ENCODE data around the gene RIPOR3.
"Not testable (repeated sequence)": the region's sequence is repeated elsewhere in the genome, so short reads cannot be mapped to it uniquely, and the experiment has no call there.

The RIPOR3 gene

GRCh38 chr20:50629670-50630045 is 61.7 kb downstream of the RIPOR3 start:
- DNase-seq: no peak

GRCh38 chr20:50628853-50629669 is 62.3 kb downstream of the RIPOR3 start:
- DNase-seq: no peak

DNA sequence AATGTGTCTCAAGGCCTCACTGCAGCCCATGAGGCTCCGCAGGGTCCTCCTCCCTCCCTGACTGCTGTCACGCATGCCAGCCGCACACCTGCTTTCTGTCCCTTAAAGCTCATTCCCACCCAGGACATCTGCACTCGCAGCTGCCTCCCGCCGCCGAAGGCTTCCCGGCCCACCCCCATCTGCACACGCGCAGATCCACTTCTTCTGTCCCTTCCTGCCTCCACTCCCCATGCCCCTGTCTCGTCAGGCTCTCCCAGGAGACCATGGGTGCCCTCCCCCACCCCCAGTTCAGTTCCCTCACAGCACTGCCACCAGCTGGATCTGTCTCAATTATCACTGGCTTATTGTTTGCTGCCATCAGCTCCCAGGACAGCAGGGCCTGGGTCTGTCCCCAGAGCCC is 63.0 kb downstream of the RIPOR3 start:
- DNase-seq: no peak

GRCh38 chr20:50627747-50628146 is 63.6 kb downstream of the RIPOR3 start:
- DNase-seq: no peak

- no peak for DNase-seq
Measured at GRCh38 chr20:50625986-50626677, 65.2 kb downstream of the RIPOR3 start.

GRCh38 chr20:50624351-50625016 is 66.9 kb downstream of the RIPOR3 start:
- no peak for DNase-seq

GRCh38 chr20:50621068-50621665 is 70.2 kb downstream of the RIPOR3 start:
- no peak for DNase-seq

DNA sequence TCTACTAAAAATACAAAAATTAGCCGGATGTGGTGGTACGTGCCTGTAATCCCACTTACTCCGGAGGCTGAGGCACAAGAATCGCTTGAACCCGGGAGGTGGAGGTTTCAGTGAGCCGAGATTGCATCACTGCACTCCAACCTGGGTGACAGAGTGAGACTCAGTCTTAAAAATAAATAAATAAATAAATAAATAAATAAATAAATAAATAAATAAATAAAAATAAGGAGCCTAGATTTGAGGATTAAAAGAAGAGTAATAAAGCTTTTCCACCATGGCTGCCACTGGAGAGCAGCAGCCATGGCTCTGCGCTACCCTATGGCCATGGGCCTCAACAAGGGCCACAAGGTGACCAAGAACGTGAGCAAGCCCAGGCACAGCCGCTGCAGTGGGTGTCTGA is 70.9 kb downstream of the RIPOR3 start:
- DNase-seq: not testable (repeated sequence)

- no peak for DNase-seq
Measured at GRCh38 chr20:50618537-50618936, 72.8 kb downstream of the RIPOR3 start.

GRCh38 chr20:50617022-50617421 is 74.3 kb downstream of the RIPOR3 start:
- no peak for DNase-seq

DNA sequence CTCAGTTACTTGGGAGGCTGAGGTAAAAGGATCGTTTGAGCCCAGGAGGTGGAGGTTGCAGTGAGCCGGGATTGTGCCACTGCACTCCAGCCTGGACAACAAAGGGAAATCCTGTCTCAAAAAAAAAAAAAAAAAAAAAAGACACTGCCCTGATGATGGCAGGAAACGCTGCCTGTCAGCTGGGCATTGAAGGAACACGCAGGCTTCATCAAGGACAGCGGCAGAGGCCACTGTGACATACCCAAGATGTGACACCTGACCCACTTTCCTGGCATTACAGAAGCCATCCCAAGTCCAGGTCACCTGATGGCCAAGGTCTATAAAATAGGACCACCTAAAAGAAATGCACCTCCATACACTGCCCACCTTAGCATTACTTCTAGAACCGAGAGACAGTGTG is 75.9 kb downstream of the RIPOR3 start:
- DNase-seq: no peak

DNA sequence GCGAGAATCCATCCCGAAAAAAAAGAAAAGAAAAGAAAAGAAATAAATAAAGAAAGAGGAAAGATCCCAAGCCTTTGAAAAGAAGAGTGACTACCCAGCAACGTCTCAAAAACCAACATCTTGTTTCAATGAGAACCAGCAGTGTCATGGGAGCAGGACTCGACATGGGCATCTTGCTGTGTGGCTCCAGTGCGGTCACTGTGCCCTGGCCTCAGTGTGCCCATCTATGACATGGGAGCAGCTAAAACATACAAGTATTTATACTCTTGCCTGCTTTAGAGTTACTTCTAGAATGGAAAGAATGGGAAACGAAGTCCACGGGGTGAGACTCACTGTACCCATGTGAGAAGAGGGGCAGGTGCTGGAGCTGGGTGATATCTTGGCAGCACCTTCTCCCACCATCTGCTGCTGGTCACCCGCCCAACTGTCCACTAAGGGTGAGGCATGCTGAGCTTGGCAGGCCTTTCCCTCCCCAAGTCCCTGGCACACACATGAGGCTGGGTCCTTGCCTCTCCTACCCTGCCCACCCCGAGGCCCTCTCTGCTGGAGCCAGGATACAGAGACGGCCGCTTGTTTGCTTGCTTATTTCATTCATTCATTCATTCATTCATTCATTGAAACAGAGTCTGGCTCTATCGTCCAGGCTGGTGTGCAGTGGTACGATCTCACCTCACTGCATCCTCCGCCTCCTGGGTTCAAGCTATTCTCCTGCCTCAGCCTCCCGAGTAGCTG is 77.7 kb downstream of the RIPOR3 start:
- DNase-seq: no peak

- no peak for DNase-seq
Measured at GRCh38 chr20:50611128-50611810, 80.1 kb downstream of the RIPOR3 start.

DNA sequence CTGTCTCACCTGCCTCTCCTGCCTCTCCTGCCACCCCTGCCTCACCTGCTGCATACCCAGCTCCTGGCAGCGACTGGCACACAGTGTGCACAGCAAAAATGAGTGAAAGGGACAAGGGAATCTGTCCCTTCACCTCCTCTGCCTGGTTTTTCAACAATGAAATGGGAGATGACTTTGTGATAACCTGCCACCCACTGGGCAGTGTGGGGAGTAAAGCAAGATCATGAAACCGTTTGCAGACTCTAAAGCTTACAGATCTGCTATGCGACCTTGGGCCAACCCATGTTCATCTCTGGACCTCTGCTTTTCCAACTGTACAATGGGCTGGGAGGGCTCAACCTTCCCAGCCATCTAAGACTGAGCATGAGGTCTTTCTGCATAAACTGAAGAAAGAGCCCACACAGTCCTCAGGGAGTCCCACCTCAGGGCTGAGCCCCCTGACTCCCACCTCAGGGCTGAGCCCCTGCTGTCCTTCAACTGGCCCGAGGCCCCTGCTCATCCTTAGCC is 81.1 kb downstream of the RIPOR3 start:
- no peak for DNase-seq

- no peak for DNase-seq
Measured at GRCh38 chr20:50609438-50609989, 81.8 kb downstream of the RIPOR3 start.

GRCh38 chr20:50608750-50609104 is 82.6 kb downstream of the RIPOR3 start:
- DNase-seq: no peak

GRCh38 chr20:50607850-50608749 is 83.2 kb downstream of the RIPOR3 start:
- DNase-seq: no peak

DNA sequence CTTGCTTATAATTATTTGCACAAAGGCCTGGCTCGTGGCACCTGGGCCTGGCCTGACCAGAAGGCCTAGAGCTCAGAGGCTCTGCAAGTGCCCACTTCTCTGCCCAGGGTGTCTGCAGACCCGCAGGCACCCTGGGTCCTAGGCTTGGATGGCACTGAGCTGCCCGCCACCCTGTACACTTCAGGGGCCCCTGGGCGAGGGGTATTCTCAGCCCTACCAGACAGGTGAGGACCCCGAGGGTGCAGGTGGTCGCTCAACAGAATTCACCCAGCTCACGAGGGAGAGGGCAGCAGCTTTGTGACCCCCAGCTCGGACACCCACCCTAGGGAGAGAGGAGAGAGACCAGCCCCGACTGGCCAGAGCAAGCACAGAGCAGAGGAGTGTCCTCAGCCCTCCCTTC is 83.9 kb downstream of the RIPOR3 start:
- no peak for DNase-seq

- no peak for DNase-seq
Measured at GRCh38 chr20:50605136-50605535, 86.2 kb downstream of the RIPOR3 start.

- DNase-seq: no peak
Measured at GRCh38 chr20:50604451-50604850, 86.9 kb downstream of the RIPOR3 start.

Data from CD4-positive, alpha-beta T cell treated with Interleukin-10 for 1 hour (primary cell).